NT2/D1 (cell line): Measurements from ENCODE around the gene TRMT61A.

Experiments
- YY1 ChIP-seq: IDR thresholded peaks from 2 replicates; pipeline ENCODE4 v1.6.1; 2011; ENCODE audit not compliant: insufficient read length, insufficient read depth
- ZNF274 ChIP-seq: IDR thresholded peaks from 2 replicates; pipeline ENCODE4 v1.6.1; 2011; ENCODE audit warnings: mild to moderate bottlenecking, low read depth, low read length

GRCh38 chr14:103480595-103480994 is 48.4 kb upstream of the TRMT61A start:
- TF ChIP-seq YY1 (no peak), ZNF274 (no peak)
